Lower leg skin (tissue), 4 donors: Measurements from ENCODE around the gene TMEM169. TPM values are rescaled to one million over a fixed set of nuclear protein-coding genes. Genes with fewer than 3 reads are reported as not detected.

Source experiments
- DNase-seq, 2 donors: peaks; one replicate each; pipeline ENCODE4 v3.0.0-alpha.2; 2019; ENCODE audit warnings: low spot score in 2 of 2
- H3K4me3 ChIP-seq: fragments of 200-600 bp; sonication (generic); 2 replicates; pipeline ENCODE4 v1.5.1; 2017; ENCODE audit warnings: mild to moderate bottlenecking, low read depth; ENCODE audit not compliant: poor library complexity, severe bottlenecking
- POLR2A ChIP-seq, 2 donors: fragments of 450-650 bp; IDR thresholded peaks; one replicate each; pipeline ENCODE4 v1.6.1; 2016 to 2017; ENCODE audit warnings: antibody characterized with exemption in 2 of 2, mild to moderate bottlenecking in 1 of 2, moderate library complexity in 1 of 2
- WGBS, 2 donors: methylation state at CpG; one replicate each; pipeline ENCODE4 v1.1.5; 2018; 5-methylcytosine and 5-hydroxymethylcytosine counted together
- intact Hi-C: fragments of 100-400 bp; cut with DNase I; formaldehyde crosslinking; loops from one replicate; pipeline ENCODE4 v1.15.0; 2023; ENCODE audit warnings: low total_unique reads
- total RNA-seq, 4 donors: library from RNA; depleted of rRNA; stranded (reverse); fragments of >200 nt; gene quantifications; one replicate each; pipeline ENCODE4 v1.1.0, GENCODE V29; 2016
- TF ChIP-seq, protein P1 (sequence below), 3 donors: fragments of 450-650 bp; IDR thresholded peaks; one replicate each; pipeline ENCODE4 v1.5.1; 2016; ENCODE audit warnings: antibody characterized with exemption in 3 of 3, mild to moderate bottlenecking in 3 of 3, moderate library complexity in 2 of 3

TMEM169 gene, protein sequence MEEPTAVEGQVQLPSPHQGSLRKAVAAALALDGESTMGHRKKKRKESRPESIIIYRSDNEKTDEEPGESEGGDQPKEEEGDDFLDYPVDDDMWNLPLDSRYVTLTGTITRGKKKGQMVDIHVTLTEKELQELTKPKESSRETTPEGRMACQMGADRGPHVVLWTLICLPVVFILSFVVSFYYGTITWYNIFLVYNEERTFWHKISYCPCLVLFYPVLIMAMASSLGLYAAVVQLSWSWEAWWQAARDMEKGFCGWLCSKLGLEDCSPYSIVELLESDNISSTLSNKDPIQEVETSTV
- under 1 TPM; 0.04 to 0.88 (median 0.36) TPM for total RNA-seq

DNA sequence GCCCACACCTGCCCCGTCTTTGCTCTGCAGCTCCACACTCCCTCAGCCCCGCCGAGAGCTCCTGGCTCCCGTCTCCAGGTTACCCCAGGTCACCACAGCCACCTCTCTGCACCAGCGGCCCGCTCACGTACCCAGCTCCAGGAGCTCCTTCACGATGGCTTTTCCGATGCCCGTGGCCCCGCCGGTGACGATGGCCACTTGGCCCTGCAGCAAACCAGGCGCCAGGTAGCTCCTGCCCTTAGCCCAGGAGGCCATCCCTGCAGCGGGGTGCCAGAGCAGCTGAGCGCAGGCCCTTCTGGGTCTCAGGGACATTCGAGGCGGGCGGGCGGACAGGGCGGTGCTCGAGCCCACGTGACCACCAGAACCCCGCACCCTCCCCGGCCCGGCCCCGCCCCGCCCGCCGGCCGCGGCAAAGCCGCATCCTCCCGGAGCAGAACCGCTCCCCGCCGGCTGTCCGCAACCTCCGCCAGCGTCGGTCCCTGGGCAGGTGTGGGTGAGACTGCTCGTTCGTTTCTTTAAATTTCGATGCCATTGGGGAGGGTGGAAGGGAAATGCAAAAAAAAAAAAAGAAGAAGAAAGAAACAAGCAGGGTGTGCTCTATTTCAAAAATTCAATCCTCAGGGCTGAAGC is at the start of gene TMEM169, which contains the start of gene PECR:
TMEM169 (plus strand) TSS at position 433 of the 630 bp plus-strand sequence. CDS start 14,045 bp downstream, outside the sequence.
PECR (minus strand) TSS at position 323 of the 630 bp plus-strand sequence; CDS start at position 255, 68 bp downstream.
- DNase-seq = peak; percentile 69 to 95
- 0 to 1% methylated on average over 16 to 44 of the region's 44 CpGs for WGBS, 2 donors
- TF ChIP-seq, protein P1, sequence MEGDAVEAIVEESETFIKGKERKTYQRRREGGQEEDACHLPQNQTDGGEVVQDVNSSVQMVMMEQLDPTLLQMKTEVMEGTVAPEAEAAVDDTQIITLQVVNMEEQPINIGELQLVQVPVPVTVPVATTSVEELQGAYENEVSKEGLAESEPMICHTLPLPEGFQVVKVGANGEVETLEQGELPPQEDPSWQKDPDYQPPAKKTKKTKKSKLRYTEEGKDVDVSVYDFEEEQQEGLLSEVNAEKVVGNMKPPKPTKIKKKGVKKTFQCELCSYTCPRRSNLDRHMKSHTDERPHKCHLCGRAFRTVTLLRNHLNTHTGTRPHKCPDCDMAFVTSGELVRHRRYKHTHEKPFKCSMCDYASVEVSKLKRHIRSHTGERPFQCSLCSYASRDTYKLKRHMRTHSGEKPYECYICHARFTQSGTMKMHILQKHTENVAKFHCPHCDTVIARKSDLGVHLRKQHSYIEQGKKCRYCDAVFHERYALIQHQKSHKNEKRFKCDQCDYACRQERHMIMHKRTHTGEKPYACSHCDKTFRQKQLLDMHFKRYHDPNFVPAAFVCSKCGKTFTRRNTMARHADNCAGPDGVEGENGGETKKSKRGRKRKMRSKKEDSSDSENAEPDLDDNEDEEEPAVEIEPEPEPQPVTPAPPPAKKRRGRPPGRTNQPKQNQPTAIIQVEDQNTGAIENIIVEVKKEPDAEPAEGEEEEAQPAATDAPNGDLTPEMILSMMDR (IDR thresholded peaks at IDR 0.05) = no peak
- no peak for TF ChIP-seq POLR2A (IDR thresholded peaks at IDR 0.05)
- peak within 1 kb of the TSS; percentile 62 for H3K4me3 ChIP-seq
- intact Hi-C loops = no loop called here

DNA sequence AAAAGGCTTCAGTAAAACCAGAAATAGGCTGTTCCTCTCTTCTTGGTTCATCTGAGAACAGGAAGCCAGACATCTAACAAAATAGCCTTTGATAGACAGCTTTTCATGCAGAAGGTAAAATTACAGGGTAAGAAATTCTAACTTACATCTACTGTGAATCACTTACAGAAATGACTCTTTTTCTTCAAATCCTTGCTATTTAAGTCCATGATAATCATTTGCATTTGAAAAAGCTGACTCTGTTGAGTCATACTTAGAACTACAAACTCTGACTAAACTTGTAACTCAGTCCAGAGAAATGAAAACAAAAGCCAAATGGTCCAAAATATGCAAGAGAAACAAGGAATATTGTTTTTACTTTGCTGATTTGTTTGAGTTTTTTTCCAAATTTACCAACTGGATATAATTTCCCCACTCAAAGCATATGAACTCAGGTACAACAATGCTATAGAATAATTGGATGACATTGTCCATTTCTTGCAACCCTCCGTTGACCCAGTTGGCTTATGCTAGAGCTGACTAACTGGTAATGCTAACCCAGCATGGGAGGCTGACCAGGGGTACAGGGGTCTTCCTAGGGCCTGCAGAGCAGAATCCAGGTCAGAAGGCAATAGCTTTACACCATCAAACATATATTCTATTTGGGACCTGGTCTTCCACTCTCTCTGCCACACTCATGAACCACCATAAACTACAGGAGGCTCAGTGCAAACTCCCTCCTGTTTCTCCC is 49.6 kb upstream of the TMEM169 start:
- intact Hi-C loops = no loop called here
- DNase-seq = no peak
- TF ChIP-seq, protein P1 (IDR thresholded peaks at IDR 0.05) = no peak
- no peak for TF ChIP-seq POLR2A (IDR thresholded peaks at IDR 0.05)
- 92 to 94% methylated on average over 1 of the region's 1 CpG for WGBS, 2 donors
- no peak overlapping the region for H3K4me3 ChIP-seq

DNA sequence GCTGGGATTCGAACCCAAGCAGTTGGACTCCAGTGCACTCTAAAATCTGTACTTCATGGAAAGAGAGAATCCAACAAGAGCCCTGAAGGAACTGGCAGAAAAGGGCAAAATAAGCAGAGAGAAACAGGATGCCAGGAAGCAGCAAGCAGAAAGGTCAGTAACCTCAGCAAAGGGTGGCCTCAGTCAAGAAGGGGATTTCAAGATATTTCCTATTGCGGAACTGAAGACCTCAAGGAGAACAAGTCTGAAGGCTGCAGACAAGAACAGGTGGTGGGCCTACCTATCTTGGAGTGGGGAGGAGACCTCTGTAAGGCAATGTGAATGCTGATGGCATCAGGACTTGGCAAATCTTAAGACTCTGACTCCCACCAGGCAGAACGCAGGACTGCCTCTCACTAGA is 48.3 kb upstream of the TMEM169 start:
- no peak overlapping the region for H3K4me3 ChIP-seq
- DNase-seq = no peak
- no peak for TF ChIP-seq POLR2A (IDR thresholded peaks at IDR 0.05)
- TF ChIP-seq, protein P1 (IDR thresholded peaks at IDR 0.05) = no peak
- intact Hi-C loops = no loop called here
- 95 to 98% methylated on average over 3 of the region's 3 CpGs for WGBS, 2 donors

DNA sequence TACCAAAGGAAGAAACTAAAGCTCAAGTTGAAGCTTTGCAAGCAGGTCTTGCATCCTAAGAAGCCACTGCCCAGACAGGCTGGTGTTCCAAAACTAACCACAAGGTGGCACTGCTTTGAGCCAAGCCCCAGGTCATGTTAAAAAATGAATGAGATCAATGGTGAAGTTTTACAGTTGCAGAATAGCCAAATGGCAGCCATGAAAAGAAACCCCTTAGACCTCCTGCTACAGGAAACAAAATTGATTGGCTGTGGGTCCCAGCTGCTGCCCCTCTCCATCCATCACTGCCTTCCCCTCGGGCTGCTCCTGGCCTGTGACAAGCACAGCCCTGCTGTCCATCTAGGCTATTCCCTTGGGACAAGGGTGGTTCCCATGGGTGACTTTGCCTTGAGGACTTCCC is 47.7 kb upstream of the TMEM169 start:
- no peak overlapping the region for H3K4me3 ChIP-seq
- DNase-seq = peak; percentile 49 to 91
- intact Hi-C loops = no loop called here
- TF ChIP-seq POLR2A (IDR thresholded peaks at IDR 0.05) = no peak
- TF ChIP-seq, protein P1 (IDR thresholded peaks at IDR 0.05) = no peak
- WGBS, 2 donors = 50 to 64% methylated on average over 1 of the region's 1 CpG

DNA sequence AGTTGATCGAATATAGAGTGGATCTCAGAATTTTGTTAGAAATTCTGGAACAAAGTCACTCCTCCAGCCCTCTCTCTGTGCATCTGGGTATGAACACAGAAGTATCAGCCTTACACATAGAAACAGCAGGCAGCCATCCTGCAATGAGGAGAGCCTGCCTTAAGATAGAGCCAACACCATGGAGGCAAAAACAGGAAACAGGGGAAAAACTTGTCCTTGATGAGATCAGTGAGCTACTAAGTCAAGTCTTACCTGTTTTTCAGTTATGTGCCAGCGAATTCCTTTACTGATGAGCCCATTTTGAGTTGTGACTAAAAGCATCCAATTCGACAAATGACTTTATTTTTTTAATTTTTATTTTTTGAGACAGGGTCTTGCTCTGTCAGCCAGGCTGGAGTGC is 41.8 kb upstream of the TMEM169 start:
- TF ChIP-seq POLR2A (IDR thresholded peaks at IDR 0.05) = no peak
- TF ChIP-seq, protein P1 (IDR thresholded peaks at IDR 0.05) = no peak
- 90 to 93% methylated on average over 3 of the region's 3 CpGs for WGBS, 2 donors

More for the DNA sequence above, 41.8 kb upstream of the TMEM169 start:
- no peak overlapping the region for H3K4me3 ChIP-seq
- intact Hi-C loops = no loop called here
- DNase-seq = no peak
